Bronchial epithelial cell (primary cell): ENCODE data around the gene BMERB1. TPM values are rescaled to one million over a fixed set of nuclear protein-coding genes. Genes with fewer than 3 reads are reported as not detected.

Source experiments
- DNase-seq: peaks from one replicate; pipeline ENCODE4 v3.0.0-alpha.2; 2010; ENCODE audit warnings: low read depth
- FAIRE-seq: peaks from 2 replicates; lab custom pipeline; 2011; peaks lifted over from hg19 to GRCh38; lab: Jason Lieb, UNC
- H3K27me3 ChIP-seq: 2 replicates; pipeline ENCODE4 v1.5.1; 2011; ENCODE audit warnings: low read length; ENCODE audit not compliant: control insufficient read depth, insufficient read depth
- H3K36me3 ChIP-seq: 2 replicates; pipeline ENCODE4 v1.5.1; 2011; ENCODE audit warnings: low read length; ENCODE audit not compliant: control insufficient read depth, insufficient read depth
- H3K4me3 ChIP-seq: 2 replicates; pipeline ENCODE4 v1.5.1; 2011; ENCODE audit warnings: mild to moderate bottlenecking, low read depth, low read length, control low read depth
- total RNA-seq: library from RNA; depleted of rRNA; stranded (reverse); fragments of >200 nt; gene quantifications from 2 replicates; pipeline ENCODE4 v1.2.1, GENCODE V29; 2014
- TF ChIP-seq, protein P1 (sequence below): IDR thresholded peaks from 2 replicates; pipeline ENCODE4 v1.5.1; 2011; ENCODE audit warnings: mild to moderate bottlenecking, moderate library complexity, low read length, control low read depth, inconsistent platforms; ENCODE audit not compliant: insufficient read depth, severe bottlenecking

The BMERB1 gene
- total RNA-seq, 1 donor from 2014 or later, result 8.4 TPM

DNA sequence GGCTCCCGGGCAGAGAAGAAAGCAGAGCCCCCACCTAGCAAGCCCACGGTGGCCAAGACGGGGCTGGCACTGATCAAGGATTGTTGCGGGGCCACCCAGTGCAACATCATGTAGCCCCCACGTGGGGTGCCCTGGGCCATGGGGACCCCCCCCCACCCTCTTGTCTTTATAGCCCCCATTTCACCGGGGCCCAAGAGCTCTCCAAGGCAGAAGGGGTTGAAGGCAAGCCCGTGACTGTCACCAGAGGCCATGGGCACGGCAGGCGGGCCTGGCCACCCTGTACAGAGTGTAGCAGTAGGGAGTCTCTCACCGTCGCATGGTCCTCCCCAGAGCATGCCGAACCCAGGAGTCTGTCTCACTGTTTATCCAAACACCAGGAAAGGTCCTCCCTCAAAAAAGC is 152.3 kb downstream of the BMERB1 start:
- Histone ChIP-seq H3K36me3 (peaks cover 6% of the 10 kb centered on the region), H3K27me3 (no peaks in the 10 kb centered on the region), H3K4me3 (no peak overlapping the region)
- FAIRE-seq (no peak), DNase-seq (no peak)
- TF ChIP-seq, protein P1, sequence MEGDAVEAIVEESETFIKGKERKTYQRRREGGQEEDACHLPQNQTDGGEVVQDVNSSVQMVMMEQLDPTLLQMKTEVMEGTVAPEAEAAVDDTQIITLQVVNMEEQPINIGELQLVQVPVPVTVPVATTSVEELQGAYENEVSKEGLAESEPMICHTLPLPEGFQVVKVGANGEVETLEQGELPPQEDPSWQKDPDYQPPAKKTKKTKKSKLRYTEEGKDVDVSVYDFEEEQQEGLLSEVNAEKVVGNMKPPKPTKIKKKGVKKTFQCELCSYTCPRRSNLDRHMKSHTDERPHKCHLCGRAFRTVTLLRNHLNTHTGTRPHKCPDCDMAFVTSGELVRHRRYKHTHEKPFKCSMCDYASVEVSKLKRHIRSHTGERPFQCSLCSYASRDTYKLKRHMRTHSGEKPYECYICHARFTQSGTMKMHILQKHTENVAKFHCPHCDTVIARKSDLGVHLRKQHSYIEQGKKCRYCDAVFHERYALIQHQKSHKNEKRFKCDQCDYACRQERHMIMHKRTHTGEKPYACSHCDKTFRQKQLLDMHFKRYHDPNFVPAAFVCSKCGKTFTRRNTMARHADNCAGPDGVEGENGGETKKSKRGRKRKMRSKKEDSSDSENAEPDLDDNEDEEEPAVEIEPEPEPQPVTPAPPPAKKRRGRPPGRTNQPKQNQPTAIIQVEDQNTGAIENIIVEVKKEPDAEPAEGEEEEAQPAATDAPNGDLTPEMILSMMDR, result no peak

DNA sequence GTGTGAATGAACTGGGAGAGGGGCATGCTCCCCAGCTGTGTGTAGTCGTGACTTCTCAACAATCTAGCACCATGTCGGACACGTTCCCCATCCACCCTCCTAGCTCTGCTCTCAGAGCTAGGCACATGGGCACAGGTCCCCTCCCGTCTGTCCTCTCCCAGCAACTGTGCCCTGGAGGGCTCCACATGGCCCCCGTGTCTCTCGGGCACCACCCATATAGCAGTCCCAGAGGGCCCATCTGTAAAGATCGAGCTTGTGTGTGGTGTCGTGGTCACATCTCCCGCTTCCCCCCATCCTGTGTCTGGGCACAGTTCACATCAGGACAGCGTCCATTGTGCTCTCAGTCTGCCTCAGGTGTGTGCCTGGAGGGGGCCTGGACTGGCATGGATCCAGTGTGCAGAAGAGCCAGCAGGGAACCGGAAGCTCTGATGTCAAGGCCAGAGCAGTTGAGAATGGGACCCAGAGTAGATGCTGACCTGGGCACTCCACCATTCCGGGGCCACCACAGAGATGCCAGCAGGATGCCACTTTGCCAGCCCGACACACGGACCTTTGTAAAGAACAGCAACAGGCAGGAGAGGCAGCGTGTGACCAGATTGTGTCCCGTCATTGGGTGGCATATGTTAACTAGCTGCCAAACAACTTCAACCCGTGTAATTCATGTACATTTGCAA is 152.9 kb downstream of the BMERB1 start:
- TF ChIP-seq, protein P1, result no peak
- FAIRE-seq, result no peak
- Histone ChIP-seq H3K36me3 (peaks cover 6% of the 10 kb centered on the region), H3K27me3 (no peaks in the 10 kb centered on the region), H3K4me3 (no peak overlapping the region)
- no peak for DNase-seq

DNA sequence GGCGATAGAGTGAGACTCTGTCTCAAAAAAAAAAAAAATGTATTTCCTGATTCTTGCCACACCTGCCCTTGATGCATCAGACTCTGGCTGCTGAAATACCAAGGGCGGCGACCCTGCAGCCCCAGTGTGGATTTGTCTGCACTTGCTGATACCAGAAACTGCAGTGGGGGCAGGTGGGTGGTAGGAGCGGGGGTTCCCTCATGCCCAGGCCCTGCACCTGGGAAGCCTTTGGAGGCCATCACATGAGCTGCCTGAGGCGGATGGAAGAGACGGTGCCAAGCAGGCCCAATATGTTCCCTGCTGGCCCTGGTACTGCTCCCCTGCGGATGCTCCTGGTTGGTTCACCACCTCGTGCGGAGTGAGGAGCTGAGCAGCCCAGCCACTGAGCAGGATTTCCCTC is 157.9 kb downstream of the BMERB1 start:
- Histone ChIP-seq H3K27me3 (no peaks in the 10 kb centered on the region), H3K4me3 (no peak overlapping the region), H3K36me3 (peaks cover 9% of the 10 kb centered on the region)
- DNase-seq (peak; percentile 81), FAIRE-seq (no peak)
- TF ChIP-seq, protein P1, result no peak

DNA sequence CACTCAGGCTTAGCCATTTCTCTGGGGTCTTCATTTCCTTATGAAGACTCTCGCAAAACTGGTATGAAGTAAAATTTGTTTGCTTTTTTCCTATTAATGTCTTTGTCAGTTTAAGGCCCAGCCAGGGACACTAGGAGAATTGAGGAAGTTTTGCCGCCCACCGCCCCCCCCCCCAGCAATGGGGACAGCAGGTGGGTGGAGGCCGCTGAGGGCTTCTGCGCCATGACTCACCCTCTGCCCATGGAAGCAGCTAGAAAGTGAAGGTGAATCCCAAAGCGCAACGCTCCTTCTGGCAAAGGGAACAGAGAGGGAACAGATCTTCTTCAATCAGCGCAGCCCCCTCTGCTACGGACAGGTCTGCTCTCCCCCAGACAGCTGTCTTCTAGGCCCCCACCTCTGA is 158.8 kb downstream of the BMERB1 start:
- Histone ChIP-seq H3K36me3 (peaks cover 12% of the 10 kb centered on the region), H3K27me3 (no peaks in the 10 kb centered on the region), H3K4me3 (no peak overlapping the region)
- FAIRE-seq (no peak), DNase-seq (no peak)
- TF ChIP-seq, protein P1, result no peak

DNA sequence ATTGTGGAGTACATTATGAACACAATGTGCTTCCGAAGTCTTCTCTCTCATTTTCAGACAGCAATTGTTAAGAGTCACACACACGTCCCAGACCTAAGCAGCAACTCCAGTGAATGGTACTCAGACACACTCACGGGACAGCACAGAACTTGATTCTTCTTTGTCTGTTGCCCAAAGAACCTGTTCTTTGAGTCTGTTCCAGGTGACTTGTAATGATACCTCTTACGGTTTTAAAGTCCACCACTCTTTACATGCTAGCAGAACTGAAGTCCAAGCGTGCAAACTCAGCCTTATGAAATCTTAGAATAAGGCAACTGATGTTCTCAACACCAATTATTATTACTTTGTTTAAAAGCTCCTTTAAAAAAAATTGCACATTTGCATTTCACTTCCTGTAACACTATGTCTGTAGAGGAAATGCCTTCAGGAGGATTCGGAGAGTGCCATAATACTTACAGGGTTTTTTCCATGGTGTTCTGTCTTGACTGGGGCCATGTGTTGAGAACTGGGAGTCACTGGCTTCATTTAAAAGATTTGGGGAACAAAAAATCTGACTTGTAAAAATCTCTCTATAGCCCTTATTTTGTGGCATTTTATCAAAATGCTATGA is 160.4 kb downstream of the BMERB1 start:
- DNase-seq (no peak), FAIRE-seq (no peak)
- no peaks in the 10 kb centered on the region for H3K27me3 ChIP-seq
- H3K4me3 ChIP-seq, result no peak overlapping the region
- TF ChIP-seq, protein P1, result no peak
- H3K36me3 ChIP-seq, result peaks cover 16% of the 10 kb centered on the region
